Immature natural killer cell (primary cell): ENCODE data around the gene NFKB2. TPM values are rescaled to one million over a fixed set of nuclear protein-coding genes. Genes with fewer than 3 reads are reported as not detected.

ENCODE experiments used
- DNase-seq, 3 donors: peaks; one replicate each; pipeline ENCODE4 v3.0.0; 2022; ENCODE audit warnings: mixed read lengths in 1 of 3
- H3K27ac Mint-ChIP-seq, 6 donors: one replicate each; pipeline ENCODE4 v1.8.0; 2020; ENCODE audit warnings: mixed read lengths in 6 of 6, mild to moderate bottlenecking in 5 of 6, inconsistent platforms in 4 of 6, moderate library complexity in 3 of 6
- H3K27me3 Mint-ChIP-seq, 3 donors: one replicate each; pipeline ENCODE4 v1.8.0; 2020 to 2021; ENCODE audit warnings: low read depth in 3 of 3, mild to moderate bottlenecking in 3 of 3, mixed read lengths in 3 of 3, moderate library complexity in 3 of 3, inconsistent platforms in 1 of 3
- H3K36me3 Mint-ChIP-seq, 3 donors: one replicate each; pipeline ENCODE4 v1.8.0; 2020; ENCODE audit warnings: mixed read lengths in 3 of 3, inconsistent platforms in 2 of 3, mild to moderate bottlenecking in 2 of 3
- H3K4me1 Mint-ChIP-seq, 2 donors: one replicate each; pipeline ENCODE4 v1.8.0; 2020; ENCODE audit warnings: inconsistent platforms in 2 of 2, mild to moderate bottlenecking in 2 of 2, mixed read lengths in 2 of 2, moderate library complexity in 1 of 2
- H3K4me3 Mint-ChIP-seq, 5 donors: one replicate each; pipeline ENCODE4 v1.8.0; 2020; ENCODE audit warnings: mild to moderate bottlenecking in 5 of 5, mixed read lengths in 5 of 5, inconsistent platforms in 3 of 5, moderate library complexity in 3 of 5
- H3K9me3 Mint-ChIP-seq, 6 donors: one replicate each; pipeline ENCODE4 v1.8.0; 2020; ENCODE audit warnings: mild to moderate bottlenecking in 6 of 6, mixed read lengths in 6 of 6, inconsistent platforms in 4 of 6, moderate library complexity in 3 of 6
- polyA plus RNA-seq, 3 donors: library from polyadenylated mRNA; unstranded; fragments of 300-500 nt; fragmentation: Illumina TruSeq; gene quantifications; one replicate each; pipeline ENCODE4 v1.2.3, GENCODE V29; 2021

Gene NFKB2
- polyA plus RNA-seq, 3 donors from 2014 or later, result 3.6 to 11.4 (median 5.0) TPM

DNA sequence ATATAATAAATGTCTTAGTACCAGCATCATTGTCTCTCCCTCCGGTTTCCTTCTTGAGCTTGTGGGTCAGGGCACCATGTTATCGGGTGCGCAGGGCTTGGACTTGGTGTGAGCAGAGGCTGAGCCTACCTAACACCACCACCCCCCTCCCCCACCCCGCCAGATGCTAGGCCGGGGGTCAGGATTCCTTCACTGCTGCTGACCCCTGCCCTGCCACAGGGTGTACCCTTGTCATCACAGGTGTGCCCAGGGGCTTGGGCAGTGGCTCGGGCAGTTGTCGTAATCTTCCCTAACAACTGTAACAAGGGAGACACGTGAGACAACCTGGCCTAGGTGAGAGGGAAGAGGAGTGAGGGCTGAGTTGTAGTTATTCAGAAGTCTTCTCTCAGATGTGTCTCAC is 12.6 kb upstream of the NFKB2 start:
- Mint-ChIP-seq H3K4me3 (no peak overlapping the region), H3K36me3 (peaks cover 4 to 22% (median 12%) of the 10 kb centered on the region in 3 donors), H3K4me1 (no peaks in the 10 kb centered on the region), H3K27me3 (peaks cover 0 to 5% (median 2%) of the 10 kb centered on the region in 3 donors), H3K27ac (no peak overlapping the region), H3K9me3 (no peaks in the 10 kb centered on the region)
- DNase-seq, result no peak

DNA sequence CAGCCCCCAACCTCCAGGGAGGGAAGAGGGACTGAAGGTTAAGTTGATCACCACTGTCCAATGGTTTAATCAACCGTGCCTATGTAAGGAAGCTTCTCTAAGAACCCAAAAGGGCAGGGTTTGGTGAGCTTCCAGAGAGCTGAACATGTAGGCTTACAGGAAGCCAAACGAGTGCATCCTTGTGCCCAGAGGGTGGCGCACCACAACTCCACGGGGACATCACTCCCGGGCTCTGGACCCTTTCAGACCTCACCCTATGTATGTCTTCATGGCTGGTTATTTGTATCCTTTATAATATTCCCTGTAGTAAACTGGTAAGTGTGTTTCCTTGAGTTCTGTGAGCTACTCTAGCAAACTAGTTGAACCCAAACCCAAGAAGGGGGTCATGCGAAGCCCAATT is 11.5 kb upstream of the NFKB2 start:
- Mint-ChIP-seq H3K4me3 (no peak overlapping the region), H3K4me1 (no peaks in the 10 kb centered on the region), H3K27ac (no peak overlapping the region), H3K36me3 (peaks cover 4 to 22% (median 12%) of the 10 kb centered on the region in 3 donors), H3K27me3 (peaks cover 0 to 4% (median 2%) of the 10 kb centered on the region in 3 donors), H3K9me3 (no peaks in the 10 kb centered on the region)
- DNase-seq, result no peak

DNA sequence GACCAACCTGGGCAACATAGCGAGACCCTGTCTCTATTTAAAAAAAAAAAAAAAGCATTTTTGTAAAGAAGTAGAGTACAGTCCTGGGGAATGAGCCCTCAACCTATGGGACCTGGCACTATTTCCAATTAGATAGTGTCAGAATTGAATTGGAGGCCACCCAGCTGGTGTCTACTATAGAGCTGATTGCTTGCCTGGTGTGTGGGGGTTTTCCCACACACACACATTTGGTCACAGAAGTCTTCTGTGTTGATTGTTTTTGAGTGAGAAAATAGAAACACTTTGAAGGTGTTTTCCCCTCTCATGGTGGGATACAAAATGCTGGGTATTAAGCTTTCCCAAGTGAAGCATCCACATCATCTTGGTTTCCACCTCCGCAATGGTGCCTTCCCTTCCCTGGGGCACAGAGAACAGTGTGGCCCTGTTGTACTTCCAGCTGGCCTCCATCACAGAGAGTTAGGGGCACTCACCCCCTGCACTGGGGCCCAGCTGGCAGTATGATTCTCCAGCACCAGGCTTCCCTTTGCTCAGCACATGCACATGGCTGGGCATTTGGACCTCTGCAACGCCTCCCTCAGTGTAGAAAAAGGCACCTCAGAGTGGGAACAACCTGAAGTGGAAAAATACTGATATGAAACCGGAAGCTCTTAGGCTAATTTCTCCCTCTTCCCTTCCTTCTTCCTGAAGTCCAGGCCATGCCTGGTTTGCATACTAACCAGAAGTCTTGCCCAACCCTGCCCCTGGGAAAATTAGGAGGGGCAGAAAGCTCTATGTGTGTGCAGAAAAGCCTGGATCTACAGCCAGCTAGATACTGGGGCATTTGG is 10.7 kb upstream of the NFKB2 start:
- Mint-ChIP-seq H3K9me3 (no peaks in the 10 kb centered on the region), H3K27me3 (peaks cover 0 to 3% (median 2%) of the 10 kb centered on the region in 3 donors), H3K4me3 (no peak overlapping the region), H3K27ac (peak overlapping the region in 1 of 6 donors; percentile 48), H3K4me1 (no peaks in the 10 kb centered on the region), H3K36me3 (peaks cover 0 to 18% (median 8%) of the 10 kb centered on the region in 3 donors)
- DNase-seq, result no peak

DNA sequence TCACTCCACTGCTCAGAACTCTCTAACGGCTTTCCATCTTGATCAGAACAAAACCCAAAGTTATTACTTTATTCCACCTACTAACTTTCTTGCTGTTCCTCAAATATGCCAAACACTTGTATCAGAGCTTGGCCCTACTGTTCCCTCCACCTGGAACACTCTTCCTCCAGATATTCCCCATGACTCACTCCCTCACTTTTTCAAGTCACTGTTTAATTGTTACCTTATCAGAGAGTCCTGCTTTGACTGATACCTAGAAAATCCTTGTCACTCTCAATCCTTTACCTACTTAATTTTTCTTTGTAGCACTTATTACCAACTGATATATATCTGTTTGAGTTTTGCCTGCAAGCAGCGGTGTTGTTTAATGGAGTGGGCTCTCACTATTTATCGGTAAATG is 5.6 kb upstream of the NFKB2 start:
- H3K27me3 Mint-ChIP-seq, result peaks cover 15 to 23% (median 17%) of the 10 kb centered on the region in 3 donors
- H3K9me3 Mint-ChIP-seq, result no peaks in the 10 kb centered on the region
- peak overlapping the region in 1 of 6 donors; percentile 5 for H3K27ac Mint-ChIP-seq
- H3K36me3 Mint-ChIP-seq, result no peaks in the 10 kb centered on the region
- peaks cover 12 to 16% of the 10 kb centered on the region in 2 donors for H3K4me1 Mint-ChIP-seq
- no peak overlapping the region for H3K4me3 Mint-ChIP-seq
- no peak for DNase-seq

DNA sequence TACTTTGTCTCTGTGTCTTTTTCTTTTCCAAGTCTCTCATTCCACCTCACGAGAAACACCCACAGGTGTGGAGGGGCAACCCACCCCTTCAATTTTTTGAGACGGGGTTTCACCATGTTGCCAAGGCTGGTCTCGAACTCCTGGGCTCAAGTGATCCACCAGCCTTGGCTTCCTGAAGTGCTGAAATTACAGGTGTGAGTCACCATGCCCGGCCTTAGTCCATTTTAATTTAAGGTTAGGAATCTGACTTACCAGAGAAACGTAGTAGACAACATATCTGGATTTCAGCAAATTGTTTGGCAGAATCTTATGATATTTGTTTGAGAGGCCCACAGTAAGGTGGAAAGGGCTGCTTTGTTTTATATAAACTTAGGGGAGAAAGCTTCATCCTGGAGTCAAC is 3.2 kb upstream of the NFKB2 start:
- Mint-ChIP-seq H3K36me3 (no peaks in the 10 kb centered on the region), H3K4me1 (peaks cover 26 to 34% of the 10 kb centered on the region in 2 donors), H3K9me3 (no peaks in the 10 kb centered on the region), H3K4me3 (peak overlapping the region in 1 of 5 donors; percentile 25), H3K27ac (peak overlapping the region in 2 of 6 donors; percentile 61 to 100), H3K27me3 (peaks cover 17 to 38% (median 18%) of the 10 kb centered on the region in 3 donors)
- DNase-seq, result no peak

DNA sequence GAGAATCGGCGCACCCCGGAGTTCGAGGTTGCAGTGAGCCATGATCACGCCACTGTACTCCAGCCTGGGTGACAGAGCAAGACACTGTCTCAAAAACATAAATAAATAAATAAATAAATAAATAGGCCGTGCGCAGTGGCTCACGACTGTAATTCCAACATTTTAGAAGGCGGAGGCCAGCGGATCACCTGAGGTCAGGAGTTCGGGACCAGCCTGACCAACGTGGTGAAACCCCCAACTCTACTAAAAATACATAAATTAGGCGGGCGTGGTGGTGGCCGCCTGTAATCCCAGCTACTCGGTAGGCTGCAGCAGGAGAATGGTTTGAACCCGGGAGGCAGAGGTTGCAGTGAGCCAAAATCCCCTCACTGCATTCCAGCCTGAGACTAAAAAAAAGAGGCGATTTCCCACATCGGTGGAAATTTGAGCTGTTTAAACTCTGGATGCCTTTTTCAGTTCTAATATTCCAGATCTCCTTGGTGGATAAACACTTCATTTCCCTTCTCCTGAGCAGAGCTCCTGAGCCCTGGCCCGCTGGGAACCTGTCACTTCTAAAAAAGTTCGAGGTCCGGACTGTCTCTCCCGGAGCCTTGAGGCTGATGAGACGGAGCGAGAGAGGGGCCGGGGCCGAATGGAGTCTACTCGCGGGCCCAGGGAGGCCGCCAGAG is 2.0 kb upstream of the NFKB2 start:
- no peaks in the 10 kb centered on the region for H3K36me3 Mint-ChIP-seq
- H3K4me3 Mint-ChIP-seq, result peak overlapping the region; percentile 89 to 96 (median 95)
- H3K27me3 Mint-ChIP-seq, result peaks cover 17 to 49% (median 18%) of the 10 kb centered on the region in 3 donors
- DNase-seq, result no peak
- no peaks in the 10 kb centered on the region for H3K9me3 Mint-ChIP-seq
- H3K27ac Mint-ChIP-seq, result peak overlapping the region; percentile 99 to 100 (median 100)
- H3K4me1 Mint-ChIP-seq, result peaks cover 29 to 41% of the 10 kb centered on the region in 2 donors

DNA sequence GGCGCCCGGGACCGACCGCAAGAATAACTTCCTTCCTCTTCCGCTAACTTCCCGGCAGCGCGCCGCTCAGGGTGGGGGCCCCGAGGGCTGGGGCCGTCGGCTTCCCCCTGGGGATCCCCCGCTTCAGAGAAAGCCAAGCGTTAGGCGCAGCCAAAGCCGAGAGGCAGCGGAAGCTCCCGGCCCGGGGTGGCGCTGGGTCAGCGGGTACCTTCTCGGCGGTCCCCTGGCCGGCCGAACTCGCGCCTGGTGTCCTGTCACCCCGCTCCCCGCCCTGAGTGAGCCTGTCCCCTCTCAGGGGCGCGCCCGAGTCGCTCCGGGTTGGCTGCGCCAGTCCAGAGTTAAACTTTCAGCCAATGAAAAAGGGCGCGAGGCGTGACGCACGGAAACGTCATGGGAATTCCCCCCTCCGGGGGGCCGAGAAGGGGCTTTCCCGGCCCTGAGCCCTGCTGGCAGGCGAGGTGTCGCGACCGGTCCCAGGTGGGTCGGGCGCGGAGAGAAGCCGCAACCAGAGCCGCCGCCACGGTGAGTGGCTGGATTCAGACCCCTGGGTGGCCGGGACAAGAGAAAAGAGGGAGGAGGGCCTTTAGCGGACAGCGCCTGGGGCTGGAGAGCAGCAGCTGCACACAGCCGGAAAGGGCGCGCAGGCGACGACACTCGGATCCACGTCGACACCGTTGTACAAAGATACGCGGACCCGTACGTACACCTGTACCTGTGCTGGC is 1.3 kb upstream of the NFKB2 start:
- Mint-ChIP-seq H3K27ac (peak overlapping the region; percentile 99 to 100 (median 100)), H3K9me3 (no peaks in the 10 kb centered on the region), H3K36me3 (no peaks in the 10 kb centered on the region), H3K4me1 (peaks cover 31 to 42% of the 10 kb centered on the region in 2 donors), H3K4me3 (peak overlapping the region; percentile 89 to 96 (median 95)), H3K27me3 (peaks cover 17 to 49% (median 20%) of the 10 kb centered on the region in 3 donors)
- DNase-seq, result peak; percentile 99 to 100 (median 100)

DNA sequence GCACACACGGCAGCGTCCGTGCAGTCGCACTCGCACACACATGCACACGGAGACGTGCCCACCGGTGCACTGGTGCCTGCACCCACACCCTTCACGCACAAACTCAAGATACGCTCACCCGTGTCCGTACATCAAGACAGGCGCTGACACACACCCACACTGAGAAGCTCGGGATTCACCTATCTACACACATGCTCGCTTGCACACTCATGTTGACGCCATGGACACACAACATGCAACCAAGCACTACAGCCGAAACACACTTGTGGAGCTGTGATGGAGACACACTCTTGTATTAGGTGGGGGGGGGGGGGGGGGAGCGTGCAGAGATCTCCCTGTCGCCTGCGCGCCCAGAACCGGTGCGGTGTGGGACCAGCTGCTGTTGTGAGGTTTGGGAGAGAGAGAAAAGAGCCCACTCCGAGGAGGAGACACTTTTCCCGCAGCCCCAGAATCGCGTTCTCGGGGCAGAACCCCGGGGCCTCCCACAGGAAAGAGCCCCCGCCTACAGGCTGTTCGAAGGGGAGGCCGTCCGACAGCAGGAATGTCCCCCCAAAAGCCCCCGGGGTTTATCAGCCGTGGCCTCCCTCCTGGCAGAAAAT is 605 bp upstream of the NFKB2 start:
- no peak for DNase-seq

DNA sequence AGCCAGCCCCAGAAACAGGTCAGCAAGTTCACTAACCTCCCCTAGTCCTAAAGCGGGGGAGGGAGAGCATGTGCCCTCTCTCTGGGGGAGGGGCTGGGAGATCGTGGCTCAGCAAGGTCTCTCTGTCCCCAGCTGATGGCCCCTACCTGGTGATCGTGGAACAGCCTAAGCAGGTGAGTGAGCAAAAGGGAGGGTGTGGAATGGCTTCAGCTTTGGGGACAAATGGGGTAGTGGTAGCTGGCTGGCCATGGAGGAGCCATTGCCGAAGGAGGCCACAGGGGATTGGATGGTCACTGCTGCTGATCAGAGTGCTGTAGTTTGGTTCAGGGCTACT is 779 bp downstream of the NFKB2 start:
- Mint-ChIP-seq H3K9me3 (no peaks in the 10 kb centered on the region), H3K4me1 (peaks cover 35 to 47% of the 10 kb centered on the region in 2 donors), H3K36me3 (no peaks in the 10 kb centered on the region), H3K27me3 (peaks cover 14 to 58% (median 22%) of the 10 kb centered on the region in 3 donors), H3K4me3 (peak overlapping the region; percentile 89 to 96 (median 95)), H3K27ac (peak overlapping the region; percentile 99 to 100 (median 100))
- no peak for DNase-seq

More for the DNA sequence above, 605 bp upstream of the NFKB2 start:
- Mint-ChIP-seq H3K4me1 (peaks cover 35 to 47% of the 10 kb centered on the region in 2 donors), H3K9me3 (no peaks in the 10 kb centered on the region), H3K27me3 (peaks cover 17 to 53% (median 20%) of the 10 kb centered on the region in 3 donors), H3K4me3 (peak overlapping the region; percentile 89 to 96 (median 95)), H3K27ac (peak overlapping the region; percentile 99 to 100 (median 100)), H3K36me3 (no peaks in the 10 kb centered on the region)

DNA sequence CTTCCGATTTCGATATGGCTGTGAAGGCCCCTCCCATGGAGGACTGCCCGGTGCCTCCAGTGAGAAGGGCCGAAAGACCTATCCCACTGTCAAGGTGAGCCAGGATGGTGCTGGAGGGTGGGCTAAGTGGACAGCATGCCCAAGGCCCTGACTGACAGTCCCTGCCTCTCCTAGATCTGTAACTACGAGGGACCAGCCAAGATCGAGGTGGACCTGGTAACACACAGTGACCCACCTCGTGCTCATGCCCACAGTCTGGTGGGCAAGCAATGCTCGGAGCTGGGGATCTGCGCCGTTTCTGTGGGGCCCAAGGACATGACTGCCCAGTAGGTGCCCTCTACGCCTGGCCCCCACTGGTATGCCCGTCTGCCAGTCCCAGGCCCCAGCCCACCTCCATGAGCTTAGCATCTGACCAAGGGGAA is 1.2 kb downstream of the NFKB2 start:
- H3K4me1 Mint-ChIP-seq, result peaks cover 35 to 47% of the 10 kb centered on the region in 2 donors
- peak overlapping the region; percentile 89 to 96 (median 95) for H3K4me3 Mint-ChIP-seq
- peak overlapping the region; percentile 99 to 100 (median 100) for H3K27ac Mint-ChIP-seq
- no peaks in the 10 kb centered on the region for H3K9me3 Mint-ChIP-seq
- H3K36me3 Mint-ChIP-seq, result no peaks in the 10 kb centered on the region
- no peak for DNase-seq
- H3K27me3 Mint-ChIP-seq, result peaks cover 14 to 58% (median 25%) of the 10 kb centered on the region in 3 donors

DNA sequence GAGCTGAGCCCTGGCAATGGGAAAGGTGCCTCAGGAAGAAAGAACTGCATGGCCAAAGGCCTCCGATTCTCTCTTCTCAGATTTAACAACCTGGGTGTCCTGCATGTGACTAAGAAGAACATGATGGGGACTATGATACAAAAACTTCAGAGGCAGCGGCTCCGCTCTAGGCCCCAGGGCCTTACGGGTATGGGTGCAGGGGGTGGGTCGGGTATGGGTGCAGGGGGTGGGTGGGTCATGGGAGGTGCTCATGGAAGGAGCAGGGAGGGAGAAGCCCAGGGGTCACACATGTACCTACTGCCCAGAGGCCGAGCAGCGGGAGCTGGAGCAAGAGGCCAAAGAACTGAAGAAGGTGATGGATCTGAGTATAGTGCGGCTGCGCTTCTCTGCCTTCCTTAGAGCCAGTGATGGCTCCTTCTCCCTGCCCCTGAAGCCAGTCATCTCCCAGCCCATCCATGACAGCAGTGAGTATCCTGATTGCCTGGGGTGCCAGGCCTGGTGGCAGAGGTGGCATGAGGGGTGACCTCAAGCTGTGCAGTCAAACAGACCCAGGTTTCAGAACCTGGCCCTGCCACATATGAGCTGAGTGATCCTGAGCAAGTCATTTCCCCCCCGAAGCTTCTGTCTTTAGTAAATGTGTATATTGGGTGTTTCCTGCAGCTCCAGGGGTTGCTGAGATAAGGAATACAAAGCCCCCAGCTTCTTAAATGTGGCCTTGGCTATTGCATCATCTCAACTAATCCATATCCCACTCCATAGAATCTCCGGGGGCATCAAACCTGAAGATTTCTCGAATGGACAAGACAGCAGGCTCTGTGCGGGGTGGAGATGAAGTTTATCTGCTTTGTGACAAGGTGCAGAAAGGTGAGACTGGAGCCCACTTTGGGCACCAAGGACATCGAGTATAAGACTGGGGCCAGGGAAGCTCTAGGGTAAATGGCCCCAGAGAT is 2.0 kb downstream of the NFKB2 start:
- H3K9me3 Mint-ChIP-seq, result no peaks in the 10 kb centered on the region
- H3K4me3 Mint-ChIP-seq, result peak overlapping the region; percentile 67 to 96 (median 95)
- H3K36me3 Mint-ChIP-seq, result no peaks in the 10 kb centered on the region
- peak overlapping the region; percentile 99 to 100 (median 100) for H3K27ac Mint-ChIP-seq
- no peak for DNase-seq
- peaks cover 35 to 46% of the 10 kb centered on the region in 2 donors for H3K4me1 Mint-ChIP-seq
- H3K27me3 Mint-ChIP-seq, result peaks cover 14 to 58% (median 28%) of the 10 kb centered on the region in 3 donors

DNA sequence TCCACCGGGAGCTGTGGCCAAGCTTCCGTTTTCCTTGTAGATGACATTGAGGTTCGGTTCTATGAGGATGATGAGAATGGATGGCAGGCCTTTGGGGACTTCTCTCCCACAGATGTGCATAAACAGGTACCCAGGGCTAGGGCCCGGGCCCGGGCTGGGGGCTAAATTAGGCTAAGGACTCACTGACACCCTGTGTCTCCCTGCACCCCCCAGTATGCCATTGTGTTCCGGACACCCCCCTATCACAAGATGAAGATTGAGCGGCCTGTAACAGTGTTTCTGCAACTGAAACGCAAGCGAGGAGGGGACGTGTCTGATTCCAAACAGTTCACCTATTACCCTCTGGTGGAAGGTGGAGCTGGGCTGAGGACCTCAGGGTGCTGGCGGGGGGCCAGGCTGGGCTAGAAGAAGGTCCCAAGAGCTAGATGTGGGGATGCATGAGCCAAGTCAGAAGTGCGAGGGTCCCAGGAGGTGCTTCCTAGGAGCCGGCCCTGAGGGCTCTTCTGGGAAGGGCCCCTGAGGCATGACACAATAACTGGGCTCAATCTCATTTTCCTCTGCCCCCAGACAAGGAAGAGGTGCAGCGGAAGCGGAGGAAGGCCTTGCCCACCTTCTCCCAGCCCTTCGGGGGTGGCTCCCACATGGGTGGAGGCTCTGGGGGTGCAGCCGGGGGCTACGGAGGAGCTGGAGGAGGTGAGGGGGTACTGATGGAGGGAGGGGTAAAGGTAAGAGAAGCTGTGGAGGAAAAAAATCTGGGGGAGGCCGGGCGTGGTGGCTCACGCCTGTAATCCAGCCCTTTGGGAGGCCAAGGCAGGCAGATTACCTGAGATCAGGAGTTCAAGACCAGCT is 2.9 kb downstream of the NFKB2 start:
- Mint-ChIP-seq H3K9me3 (no peaks in the 10 kb centered on the region), H3K4me1 (peaks cover 31 to 37% of the 10 kb centered on the region in 2 donors), H3K36me3 (no peaks in the 10 kb centered on the region)

More for the DNA sequence above, 2.9 kb downstream of the NFKB2 start:
- Mint-ChIP-seq H3K27ac (peak overlapping the region; percentile 79 to 100 (median 93)), H3K4me3 (peak overlapping the region; percentile 57 to 96 (median 67)), H3K27me3 (peaks cover 14 to 51% (median 27%) of the 10 kb centered on the region in 3 donors)
- DNase-seq, result no peak
